SU-DHL-6 (cell line): ENCODE data around the gene NDUFC2.

Experiments
- CTCF ChIP-seq: fragments of 200-600 bp; sonication (generic); IDR thresholded peaks from one replicate; pipeline ENCODE4 v1.5.1; 2017; ENCODE audit warnings: antibody characterized with exemption, mild to moderate bottlenecking, low read length, moderate library complexity; ENCODE audit not compliant: insufficient read depth, poor library complexity, severe bottlenecking
- EZH2phosphoT487 ChIP-seq: fragments of 200-600 bp; sonication (generic), shearing (Covaris generic); conservative IDR thresholded peaks from 2 replicates; pipeline ENCODE4 v1.6.1; 2018; ENCODE audit warnings: mild to moderate bottlenecking, antibody characterized with exemption, low read length, moderate library complexity, mixed read lengths

DNA sequence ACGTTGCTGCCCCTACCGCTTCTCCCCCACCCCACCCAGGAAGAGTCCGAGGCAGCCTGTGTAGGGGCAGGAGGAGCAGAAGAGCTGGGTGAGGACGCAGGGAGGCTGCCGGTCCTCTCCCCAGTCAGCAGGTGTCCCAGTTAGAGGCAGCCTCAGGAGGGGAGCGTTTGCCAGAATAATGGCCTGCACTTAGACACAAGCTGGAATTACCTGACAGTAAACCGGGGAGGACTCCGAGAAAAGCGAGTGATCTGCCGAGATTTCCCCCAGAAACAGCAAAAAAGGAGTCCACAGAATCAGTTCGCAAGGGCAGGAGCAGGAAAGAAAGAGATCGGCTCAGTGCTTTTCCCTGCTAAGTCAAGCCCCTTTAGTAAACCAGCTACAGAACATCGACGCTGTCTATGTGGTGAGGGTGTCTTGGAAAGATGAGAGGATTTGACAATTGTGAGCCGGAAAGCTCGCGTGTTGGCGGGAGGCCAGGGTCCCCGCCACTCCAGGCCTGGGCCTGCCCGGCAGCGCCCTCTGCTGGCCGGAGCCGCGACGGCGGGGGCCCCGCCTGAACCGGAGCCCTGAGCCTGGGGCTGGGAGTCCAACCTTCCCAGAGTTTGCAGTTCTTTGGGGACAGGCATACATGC lies 33.7 kb downstream of the NDUFC2 start:
- peak; percentile 98 for TF ChIP-seq CTCF
- no peak for TF ChIP-seq EZH2phosphoT487
